CD14-positive monocyte (primary cell): ENCODE results near the gene SPEF2. TPM values are rescaled to one million over a fixed set of nuclear protein-coding genes. Genes with fewer than 3 reads are reported as not detected.

Experiments
- DNase-seq, 3 donors: peaks; one replicate each; pipeline ENCODE4 v3.0.0-alpha.2; 2011 to 2022
- H2AFZ ChIP-seq: 2 replicates; pipeline ENCODE4 v1.6.0; 2012; ENCODE audit warnings: mild to moderate bottlenecking, low read depth, low read length, inconsistent platforms; ENCODE audit not compliant: insufficient read depth, poor library complexity, severe bottlenecking
- H3K27ac ChIP-seq, 2 donors: 1 replicate in 1 of 2; 2 replicates in 1 of 2; pipeline ENCODE4 v1.5.1; 2012 to 2013; ENCODE audit warnings: low read length in 2 of 2, control low read depth in 1 of 2, inconsistent platforms in 1 of 2, low read depth in 1 of 2, mild to moderate bottlenecking in 1 of 2
- H3K27me3 ChIP-seq, 2 donors: one replicate each; pipeline versions ENCODE4 v1.6.0 to v1.6.1; 2011 to 2013; ENCODE audit warnings: low read length in 2 of 2; ENCODE audit not compliant: control insufficient read depth in 2 of 2, insufficient read depth in 2 of 2
- H3K36me3 ChIP-seq, 2 donors: replicated peaks in 1 of 2; 1 replicate in 1 of 2; 2 replicates in 1 of 2; pipeline versions ENCODE4 v1.5.1 to v1.6.1; 2012 to 2013; ENCODE audit warnings: low read length in 2 of 2, control low read depth in 1 of 2, inconsistent platforms in 1 of 2, mild to moderate bottlenecking in 1 of 2; ENCODE audit not compliant: insufficient read depth in 2 of 2, control insufficient read depth in 1 of 2
- H3K4me1 ChIP-seq, 2 donors: 1 replicate in 1 of 2; 2 replicates in 1 of 2; pipeline versions ENCODE4 v1.5.1 to v1.6.1; 2012 to 2013; ENCODE audit warnings: low read length in 2 of 2, control low read depth in 1 of 2, inconsistent platforms in 1 of 2, mild to moderate bottlenecking in 1 of 2, moderate library complexity in 1 of 2; ENCODE audit not compliant: insufficient read depth in 2 of 2, control insufficient read depth in 1 of 2
- H3K4me2 ChIP-seq: replicated peaks from 2 replicates; pipeline ENCODE3; 2012; ENCODE audit warnings: low read length, moderate library complexity, mild to moderate bottlenecking; ENCODE audit not compliant: poor library complexity, severe bottlenecking; ENCODE audit errors: extremely low read depth
- H3K4me3 ChIP-seq, 3 experiments: fragments of 200-600 bp in 1 of 3; sonication (generic) in 1 of 3; replicated peaks in 1 of 3; 1 replicate in 2 of 3; 2 replicates in 1 of 3; pipeline ENCODE4 v1.5.1; 2011 to 2013; ENCODE audit warnings: low read length in 3 of 3, mild to moderate bottlenecking in 3 of 3, control low read depth in 2 of 3, low read depth in 2 of 3, inconsistent platforms in 1 of 3, moderate library complexity in 1 of 3
- H3K79me2 ChIP-seq: 2 replicates; pipeline ENCODE4 v1.6.0; 2012; ENCODE audit warnings: mild to moderate bottlenecking, control low read depth, inconsistent platforms, low read length, moderate library complexity; ENCODE audit not compliant: insufficient read depth
- H3K9ac ChIP-seq: 2 replicates; pipeline ENCODE4 v1.6.0; 2017; ENCODE audit warnings: low read length, mild to moderate bottlenecking; ENCODE audit not compliant: insufficient read depth, poor library complexity, severe bottlenecking
- H3K9me3 ChIP-seq, 2 donors: replicated peaks in 1 of 2; 1 replicate in 1 of 2; 2 replicates in 1 of 2; pipeline versions ENCODE4 v1.5.1 to v1.6.1; 2012 to 2013; ENCODE audit warnings: low read length in 2 of 2, control low read depth in 1 of 2; ENCODE audit not compliant: control insufficient read depth in 1 of 2, insufficient read depth in 1 of 2
- H4K20me1 ChIP-seq: 2 replicates; pipeline ENCODE4 v1.6.0; 2012; ENCODE audit warnings: mild to moderate bottlenecking, low read length, control low read depth, moderate library complexity; ENCODE audit not compliant: insufficient read depth
- H3K27ac Mint-ChIP-seq, 7 donors: one replicate each; pipeline ENCODE4 v1.8.0; 2020; ENCODE audit warnings: mild to moderate bottlenecking in 7 of 7, mixed read lengths in 7 of 7, moderate library complexity in 6 of 7, inconsistent platforms in 2 of 7
- H3K27me3 Mint-ChIP-seq, 3 donors: one replicate each; pipeline ENCODE4 v1.8.0; 2021 to 2022; ENCODE audit warnings: low read depth in 3 of 3, mild to moderate bottlenecking in 3 of 3, mixed read lengths in 3 of 3, moderate library complexity in 3 of 3, inconsistent platforms in 1 of 3
- H3K36me3 Mint-ChIP-seq, 2 donors: one replicate each; pipeline ENCODE4 v1.8.0; 2020; ENCODE audit warnings: mixed read lengths in 2 of 2, inconsistent platforms in 1 of 2, mild to moderate bottlenecking in 1 of 2
- H3K4me1 Mint-ChIP-seq: one replicate; pipeline ENCODE4 v1.8.0; 2020; ENCODE audit warnings: mild to moderate bottlenecking, mixed read lengths
- H3K4me3 Mint-ChIP-seq, 2 donors: one replicate each; pipeline ENCODE4 v1.8.0; 2020; ENCODE audit warnings: mild to moderate bottlenecking in 2 of 2, mixed read lengths in 2 of 2, moderate library complexity in 1 of 2
- H3K9me3 Mint-ChIP-seq, 7 donors: one replicate each; pipeline ENCODE4 v1.8.0; 2020 to 2022; ENCODE audit warnings: mixed read lengths in 7 of 7, mild to moderate bottlenecking in 6 of 7, moderate library complexity in 6 of 7, inconsistent platforms in 2 of 7
- CTCF ChIP-seq: fragments of 200-600 bp; IDR thresholded peaks from one replicate; pipeline ENCODE4 v1.8.0; 2022; ENCODE audit warnings: antibody characterized with exemption, mild to moderate bottlenecking
- WGBS: methylation state at CpG from one replicate; pipeline ENCODE4 v1.1.5; 2013; ENCODE audit warnings: missing lambda C conversion rate; ENCODE audit not compliant: insufficient coverage; 5-methylcytosine and 5-hydroxymethylcytosine counted together
- intact Hi-C, 2 donors: fragments of 100-400 bp; cut with micrococcal nuclease; formaldehyde crosslinking; loops; one replicate each; pipeline versions ENCODE4 v1.15.0 to v1.15.1; 2023
- polyA plus RNA-seq, 3 donors: library from polyadenylated mRNA; depleted of rRNA in 1 of 3; unstranded in 2 of 3; stranded (reverse) in 1 of 3; fragments of 300-500 nt in 2 of 3; fragments of >200 nt in 1 of 3; fragmentation: Illumina TruSeq in 2 of 3; gene quantifications; 1 replicate in 2 of 3; 2 replicates in 1 of 3; pipeline ENCODE4 v1.2.3, GENCODE V29; 2012 to 2021

Gene SPEF2
- polyA plus RNA-seq, 3 donors: 0.46 to 0.96 (median 0.48) TPM

DNA sequence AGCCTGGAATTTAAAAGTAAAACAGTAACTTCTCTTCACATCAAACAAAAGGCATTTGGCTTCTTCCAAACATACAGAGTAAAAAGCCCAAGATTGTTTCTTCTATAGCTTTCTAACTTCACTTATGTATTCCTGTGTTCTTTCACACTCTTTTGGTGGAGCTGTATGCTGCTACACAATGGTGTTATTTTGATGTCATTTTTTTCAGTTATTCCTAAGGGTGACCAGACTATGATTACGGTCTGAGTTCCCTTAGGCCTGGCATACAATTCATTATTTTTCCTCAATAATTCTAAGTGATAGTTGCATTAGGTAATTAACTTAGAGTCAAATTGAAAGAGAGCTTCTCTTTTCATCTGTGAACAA lies 172.8 kb downstream of the SPEF2 start:
- no CpG with 5 or more reads among the region's 1 CpG for whole genome bisulfite sequencing
- no peak overlapping the region for H3K27ac Mint-ChIP-seq

GRCh38 chr5:35794328-35794619 lies 176.6 kb downstream of the SPEF2 start:
- Histone ChIP-seq H3K4me1 (no peaks in the 10 kb centered on the region), H4K20me1 (no peaks in the 10 kb centered on the region), H3K79me2 (no peaks in the 10 kb centered on the region), H3K27me3 (no peaks in the 10 kb centered on the region), H3K27ac (no peak overlapping the region), H3K4me2 (no peak overlapping the region), H2AFZ (no peak overlapping the region), H3K9me3 (no peaks in the 10 kb centered on the region), H3K36me3 (no peaks in the 10 kb centered on the region), H3K9ac (no peak overlapping the region), H3K4me3 (no peak overlapping the region)
- H3K9me3 Mint-ChIP-seq: no peaks in the 10 kb centered on the region
- DNase-seq: no peak
- no peak overlapping the region for H3K27ac Mint-ChIP-seq
- H3K36me3 Mint-ChIP-seq: peaks cover 0 to under 1% of the 10 kb centered on the region in 2 donors
- intact Hi-C loops: no loop called here
- H3K27me3 Mint-ChIP-seq: peaks cover 0 to 1% (median 0%) of the 10 kb centered on the region in 3 donors
- TF ChIP-seq CTCF: no peak
- H3K4me3 Mint-ChIP-seq: no peak overlapping the region
- peaks cover 5% of the 10 kb centered on the region for H3K4me1 Mint-ChIP-seq

More for the DNA sequence above, 172.8 kb downstream of the SPEF2 start:
- H3K27me3 Mint-ChIP-seq: no peaks in the 10 kb centered on the region
- no peak overlapping the region for H3K27ac ChIP-seq
- H3K79me2 ChIP-seq: no peaks in the 10 kb centered on the region
- DNase-seq: no peak
- H4K20me1 ChIP-seq: no peaks in the 10 kb centered on the region
- H3K4me1 ChIP-seq: no peaks in the 10 kb centered on the region
- TF ChIP-seq CTCF: no peak
- no peak overlapping the region for H3K4me3 Mint-ChIP-seq
- H3K9me3 ChIP-seq: no peaks in the 10 kb centered on the region
- no peaks in the 10 kb centered on the region for H3K27me3 ChIP-seq
- peaks cover 0 to 3% of the 10 kb centered on the region in 2 donors for H3K36me3 Mint-ChIP-seq
- no peak overlapping the region for H3K4me2 ChIP-seq
- no peak overlapping the region for H3K9ac ChIP-seq
- peaks cover 5% of the 10 kb centered on the region for H3K4me1 Mint-ChIP-seq
- intact Hi-C loops: no loop called here
- no peak overlapping the region for H3K4me3 ChIP-seq
- no peaks in the 10 kb centered on the region for H3K36me3 ChIP-seq
- no peak overlapping the region for H2AFZ ChIP-seq
- no peaks in the 10 kb centered on the region for H3K9me3 Mint-ChIP-seq
